Right hindlimb (tissue), 1 donor: ENCODE data around the gene SPAG8.
A peak's percentile ranks its signal among the peaks of the same experiment; 100 is the strongest.

Experiments
- DNase-seq: peaks from one replicate; pipeline ENCODE4 v3.0.0-alpha.2; 2018

SPAG8 gene

GRCh38 chr9:35812025-35812602, at the start of gene SPAG8:
Gene SPAG8, minus strand, starts transcription at chr9:35812262. Its CDS starts 115 bp downstream, at chr9:35812147.
- peak; percentile 96 for DNase-seq

- DNase-seq: no peak
Measured at GRCh38 chr9:35861161-35861897, 49.3 kb upstream of the SPAG8 start.

DNA sequence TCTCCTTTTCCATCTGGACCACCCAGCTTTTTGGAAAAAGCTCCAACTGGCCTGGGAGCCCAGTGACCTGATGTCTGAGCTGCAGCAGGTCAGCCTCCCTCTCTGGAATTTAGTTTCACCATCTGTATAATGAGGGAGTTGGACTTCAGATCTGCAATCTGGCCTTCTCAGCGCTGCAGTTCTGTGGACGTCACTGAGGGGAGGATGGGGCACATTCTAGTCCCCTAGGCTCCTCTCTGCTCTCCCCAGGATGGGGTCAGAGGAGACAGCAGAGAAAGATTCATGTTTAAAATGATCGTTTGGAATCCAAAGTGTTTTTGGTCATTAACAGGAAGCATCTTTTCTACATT, 47.9 kb upstream of the SPAG8 start:
- no peak for DNase-seq

DNA sequence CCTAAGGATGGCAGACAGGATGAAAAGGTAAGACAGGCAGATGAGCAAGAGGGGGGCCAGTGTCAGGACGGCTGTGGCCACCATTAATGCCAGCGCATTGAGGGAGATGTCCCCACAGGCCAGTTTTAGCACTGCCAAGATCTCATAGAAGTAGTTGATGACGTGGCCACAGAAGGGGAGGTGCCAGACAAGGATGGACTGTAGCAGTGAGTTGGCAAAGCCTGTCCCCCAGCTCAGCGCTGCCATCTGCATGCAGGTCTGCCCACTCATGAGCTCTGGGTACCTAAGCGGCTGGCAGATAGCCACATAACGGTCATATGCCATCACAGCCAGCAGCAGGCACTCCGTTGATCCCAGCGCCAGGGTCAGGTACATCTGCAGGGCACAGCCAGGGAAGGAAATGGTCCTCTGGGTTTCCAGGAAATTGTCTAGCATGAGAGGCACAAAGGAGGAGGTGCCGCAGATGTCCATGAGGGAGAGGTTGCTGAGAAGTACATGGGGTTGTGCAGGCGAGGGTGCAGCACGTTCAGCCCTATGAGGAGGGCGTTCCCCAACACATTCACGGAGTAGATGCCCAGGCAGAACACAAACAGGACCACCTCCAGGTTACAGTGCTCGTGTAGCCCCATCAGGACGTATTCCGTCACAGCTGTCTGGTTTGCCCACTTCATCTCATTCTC, 47.4 kb upstream of the SPAG8 start:
- no peak for DNase-seq

DNA sequence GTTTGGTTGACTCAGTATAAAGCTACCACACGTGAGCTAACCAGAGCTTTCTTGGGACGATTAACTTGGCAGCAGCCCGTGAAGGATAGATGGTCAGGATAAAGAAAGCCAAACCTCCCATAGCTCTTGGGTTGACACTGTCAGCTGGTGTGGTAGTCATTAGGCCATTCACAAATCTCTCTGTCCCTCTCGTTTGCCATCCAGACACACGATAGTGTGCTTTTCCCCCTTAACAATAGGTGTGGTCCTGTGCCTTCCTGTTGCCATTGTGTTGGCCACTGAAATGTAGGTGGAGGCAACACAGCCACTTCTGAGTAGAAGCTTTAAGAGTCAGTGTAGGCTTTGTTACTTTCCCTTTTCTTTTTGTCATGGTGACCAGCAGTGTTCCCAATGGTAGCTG, 46.4 kb upstream of the SPAG8 start:
- no peak for DNase-seq

- DNase-seq: no peak
Measured at GRCh38 chr9:35856882-35857281, 44.8 kb upstream of the SPAG8 start.

GRCh38 chr9:35856206-35856605, 44.1 kb upstream of the SPAG8 start:
- no peak for DNase-seq

- DNase-seq: no peak
Measured at GRCh38 chr9:35854091-35854762, 42.2 kb upstream of the SPAG8 start.

DNA sequence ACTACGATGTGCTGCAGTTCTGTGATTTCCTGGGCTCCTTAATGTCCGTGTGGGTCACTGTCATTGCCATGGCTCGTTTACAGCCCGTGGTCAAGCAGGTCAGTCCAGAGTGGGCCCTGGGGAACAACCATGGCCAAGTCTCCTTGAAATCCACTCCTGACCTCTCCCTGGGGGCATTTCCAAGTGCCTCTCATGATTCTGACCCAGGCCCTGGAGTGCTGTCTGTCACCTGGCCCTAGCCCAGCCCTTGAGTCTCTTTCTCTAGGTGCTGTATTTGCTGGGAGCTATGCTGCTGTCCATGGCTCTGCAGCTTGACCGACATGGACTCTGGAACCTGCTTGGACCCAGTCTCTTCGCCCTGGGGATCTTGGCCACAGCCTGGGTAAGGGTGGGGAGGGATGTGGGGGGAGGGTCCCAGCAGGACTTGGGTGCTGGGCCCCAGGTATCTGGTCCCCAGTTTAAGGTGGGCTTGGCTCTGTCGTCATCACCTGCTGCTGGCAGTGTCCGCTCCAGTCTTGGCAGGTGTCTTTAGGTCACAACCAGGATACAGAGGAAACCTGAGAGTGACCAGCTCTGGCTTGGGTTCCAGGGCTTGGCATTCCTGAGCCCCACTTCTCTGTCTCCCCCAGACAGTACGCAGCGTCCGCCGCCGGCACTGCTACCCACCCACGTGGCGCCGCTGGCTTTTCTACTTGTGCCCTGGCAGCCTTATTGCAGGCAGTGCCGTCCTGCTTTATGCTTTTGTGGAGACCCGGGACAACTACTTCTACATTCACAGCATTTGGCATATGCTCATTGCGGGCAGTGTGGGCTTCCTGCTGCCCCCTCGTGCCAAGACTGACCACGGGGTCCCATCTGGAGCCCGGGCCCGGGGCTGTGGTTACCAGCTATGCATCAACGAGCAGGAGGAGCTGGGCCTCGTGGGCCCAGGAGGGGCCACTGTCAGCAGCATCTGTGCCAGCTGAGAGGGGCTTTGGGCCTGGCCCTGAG, 41.1 kb upstream of the SPAG8 start:
- no peak for DNase-seq

DNA sequence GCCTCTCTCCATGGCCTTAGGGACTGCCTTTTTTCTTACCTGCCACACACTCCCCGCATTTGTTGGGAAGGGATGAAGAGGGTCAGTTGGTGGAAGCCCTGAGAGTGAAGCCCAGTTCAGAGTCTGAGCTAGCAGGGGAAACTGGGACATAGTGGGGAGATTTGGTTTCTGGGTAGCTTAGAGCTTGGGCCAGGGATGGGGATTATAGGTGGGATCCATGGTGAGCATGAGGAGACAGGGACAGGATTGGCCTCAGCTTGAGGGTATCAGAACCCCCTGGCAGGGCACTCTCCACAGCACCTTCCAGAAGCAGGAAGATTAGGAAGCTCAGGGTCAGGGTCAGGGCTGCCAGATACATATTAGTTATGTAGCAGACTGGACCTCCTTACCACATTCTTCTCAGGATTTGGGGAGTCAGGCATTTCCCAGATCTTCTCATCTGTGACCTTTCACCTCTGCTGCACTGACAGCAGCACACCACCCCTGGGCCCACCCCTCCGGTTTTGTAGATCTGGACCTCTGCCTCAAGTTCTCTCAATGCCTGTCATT, 40.3 kb upstream of the SPAG8 start:
- peak; percentile 4 for DNase-seq

DNA sequence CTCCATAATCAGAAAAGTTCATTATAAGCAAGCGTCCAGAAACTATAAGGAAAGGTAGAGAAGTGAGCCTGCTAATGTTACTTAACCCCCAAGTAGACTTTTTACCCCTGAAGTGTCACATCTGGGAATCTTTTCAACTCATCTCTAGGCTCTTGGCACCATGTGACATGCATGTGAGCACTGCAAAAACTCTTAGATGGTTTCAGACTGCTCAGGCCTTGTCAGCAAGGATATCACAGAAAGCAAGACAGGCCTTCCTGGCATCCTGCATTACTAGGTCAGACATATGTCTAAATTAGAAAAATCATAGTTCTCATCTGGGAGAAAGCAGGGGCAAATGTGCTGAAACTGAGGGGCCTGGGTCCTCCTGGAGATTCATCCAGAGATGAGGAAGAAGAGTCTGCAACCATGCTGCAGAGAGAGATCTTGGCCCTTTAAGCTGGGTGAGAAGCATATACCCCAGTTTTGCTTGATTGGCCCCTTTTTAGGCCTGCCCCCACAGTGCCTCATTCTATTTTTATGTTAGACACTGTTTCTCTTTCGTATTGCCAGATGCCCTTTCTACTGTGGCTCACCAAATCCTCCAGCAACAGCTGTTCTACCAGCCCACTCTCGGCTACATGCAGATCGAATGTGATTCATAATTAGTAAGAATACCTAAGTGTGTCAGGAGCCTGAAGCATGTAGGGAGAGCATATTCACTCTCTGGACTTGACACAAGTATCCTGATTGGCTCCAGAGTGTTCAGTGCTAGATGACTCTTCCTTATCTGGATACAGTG, 35.9 kb upstream of the SPAG8 start:
- DNase-seq: no peak

DNA sequence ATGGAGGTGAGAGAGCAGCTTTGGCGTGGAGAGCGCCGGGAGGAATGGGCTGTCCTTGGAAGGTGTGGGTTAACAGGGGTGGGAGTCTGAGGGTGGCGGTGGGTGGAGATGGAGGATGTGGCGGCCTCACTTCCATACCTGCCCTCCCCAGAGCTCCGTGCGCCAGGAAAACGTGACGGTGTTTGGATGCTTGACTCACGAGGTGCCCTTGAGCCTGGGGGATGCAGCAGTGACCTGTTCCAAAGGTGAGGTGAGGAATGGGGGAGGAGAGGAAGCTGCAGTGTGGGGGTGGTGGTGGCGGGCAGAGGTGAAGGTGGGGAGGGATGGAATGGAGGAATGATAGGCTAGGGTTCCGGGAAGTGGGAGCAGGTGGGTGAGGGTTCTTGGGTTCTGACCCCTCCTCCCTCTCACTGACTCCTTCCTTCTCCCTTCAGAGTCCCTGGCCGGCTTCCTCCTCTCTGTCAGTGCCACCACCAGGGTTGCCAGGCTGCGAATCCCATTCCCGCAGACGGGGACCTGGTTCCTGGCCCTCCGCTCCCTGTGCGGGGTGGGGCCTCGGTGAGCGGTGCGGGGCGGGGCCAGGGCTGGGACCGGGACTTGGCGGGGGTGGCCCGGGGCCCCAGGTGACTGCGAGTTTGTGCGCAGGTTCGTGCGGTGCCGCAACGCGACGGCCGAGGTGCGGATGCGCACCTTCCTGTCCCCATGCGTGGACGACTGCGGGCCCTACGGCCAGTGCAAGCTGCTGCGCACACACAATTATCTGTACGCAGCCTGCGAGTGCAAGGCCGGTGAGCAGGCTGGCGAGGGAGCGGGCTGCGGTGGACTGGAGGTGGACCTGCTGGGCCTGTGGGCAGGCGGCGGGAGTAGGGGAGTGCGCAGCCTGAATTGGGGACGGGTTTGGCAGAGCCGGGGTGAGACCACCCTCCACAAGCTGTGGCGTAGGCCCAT, 34.0 kb upstream of the SPAG8 start:
- no peak for DNase-seq

- DNase-seq: peak; percentile 72
Measured at GRCh38 chr9:35844628-35845270, 32.7 kb upstream of the SPAG8 start.

DNA sequence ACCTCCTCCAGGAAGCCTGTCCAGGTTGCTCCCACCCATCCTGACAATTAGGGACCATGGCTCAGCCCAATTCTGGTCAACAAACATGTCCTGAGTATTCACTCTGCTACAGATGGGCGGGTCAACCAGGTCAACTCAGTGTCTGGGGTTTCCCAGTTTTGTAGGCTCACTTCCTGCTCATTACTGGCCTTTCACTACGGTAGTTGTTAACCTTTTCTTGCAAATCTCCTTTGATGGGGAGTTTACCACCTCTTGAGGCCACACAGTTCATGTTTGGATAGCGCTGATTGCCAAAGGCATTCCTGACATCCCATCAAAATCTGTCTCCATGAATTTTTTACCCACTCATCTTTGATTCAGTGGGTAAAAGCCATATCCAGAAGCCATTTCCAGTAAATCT, 30.7 kb upstream of the SPAG8 start:
- no peak for DNase-seq

GRCh38 chr9:35842020-35842745, 30.1 kb upstream of the SPAG8 start:
- DNase-seq: no peak

- DNase-seq: no peak
Measured at GRCh38 chr9:35841645-35841900, 29.5 kb upstream of the SPAG8 start.

DNA sequence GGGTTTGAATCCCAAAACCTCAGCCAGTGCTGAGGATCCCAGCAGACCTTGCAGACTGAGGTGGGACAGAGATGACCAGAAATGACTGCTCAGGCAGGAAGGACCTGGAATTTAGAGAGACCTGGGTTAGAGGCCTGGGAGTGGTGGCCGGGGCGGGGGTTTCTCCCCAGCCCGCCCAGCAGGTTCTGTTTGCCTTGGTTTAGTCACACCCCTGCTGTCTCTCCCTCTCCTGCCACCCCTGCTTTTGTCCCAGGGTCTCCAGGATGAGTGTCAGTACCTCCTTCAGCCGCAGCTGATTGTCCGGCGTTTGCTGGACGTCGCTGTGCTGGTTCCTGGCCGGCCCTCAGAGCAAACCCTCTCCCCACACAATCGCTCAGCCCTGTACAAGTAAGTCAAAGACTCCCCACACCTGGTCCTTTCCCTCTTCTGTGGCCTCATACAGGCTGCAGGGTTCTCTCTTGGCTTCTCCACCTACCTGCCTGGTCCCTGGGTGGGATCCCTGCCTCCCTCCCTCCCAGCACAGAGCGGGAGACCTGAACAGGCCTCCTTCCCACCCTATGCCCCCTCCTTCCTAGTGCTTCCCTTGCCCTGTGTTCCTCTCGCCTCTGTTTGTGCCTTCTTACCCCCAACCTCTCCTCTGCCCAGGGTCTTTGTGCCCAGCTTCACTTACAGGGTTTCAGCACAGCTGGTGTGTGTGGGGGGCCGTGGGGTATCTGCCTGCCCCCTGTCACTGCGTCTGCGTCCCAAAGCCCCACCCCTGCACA, 29.0 kb upstream of the SPAG8 start:
- DNase-seq: no peak

- no peak for DNase-seq
Measured at GRCh38 chr9:35839926-35840325, 27.9 kb upstream of the SPAG8 start.
